Testis (tissue), 2 donors: ENCODE data around the gene GSN.

Source experiments
- POLR2A ChIP-seq: fragments of 450-650 bp; IDR thresholded peaks from one replicate; pipeline ENCODE4 v1.6.1; 2017; ENCODE audit warnings: antibody characterized with exemption, mild to moderate bottlenecking, moderate library complexity
- TF ChIP-seq, protein P1 (sequence below), 3 experiments: fragments of 450-650 bp in 2 of 3; fragments of 200-600 bp in 1 of 3; sonication (generic) in 1 of 3; IDR thresholded peaks; one replicate each; pipeline ENCODE4 v1.5.1; 2016 to 2019; ENCODE audit warnings: antibody characterized with exemption in 3 of 3, mild to moderate bottlenecking in 2 of 3, moderate library complexity in 1 of 3

DNA sequence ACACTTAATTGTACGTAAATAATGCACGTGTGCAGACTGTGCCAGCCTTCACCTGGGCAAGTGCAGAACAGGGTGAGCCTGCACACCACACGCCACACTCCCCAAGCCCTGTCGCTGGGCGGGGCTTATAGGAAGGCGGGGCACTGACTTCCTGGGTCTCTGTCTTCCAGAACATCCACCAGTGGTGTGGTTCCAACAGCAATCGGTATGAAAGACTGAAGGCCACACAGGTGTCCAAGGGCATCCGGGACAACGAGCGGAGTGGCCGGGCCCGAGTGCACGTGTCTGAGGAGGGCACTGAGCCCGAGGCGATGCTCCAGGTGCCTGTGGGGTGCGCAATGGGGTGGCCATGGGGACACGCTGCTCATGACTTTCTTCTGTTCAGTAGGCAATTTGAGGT is 44.2 kb downstream of the GSN start:
- TF ChIP-seq, protein P1, sequence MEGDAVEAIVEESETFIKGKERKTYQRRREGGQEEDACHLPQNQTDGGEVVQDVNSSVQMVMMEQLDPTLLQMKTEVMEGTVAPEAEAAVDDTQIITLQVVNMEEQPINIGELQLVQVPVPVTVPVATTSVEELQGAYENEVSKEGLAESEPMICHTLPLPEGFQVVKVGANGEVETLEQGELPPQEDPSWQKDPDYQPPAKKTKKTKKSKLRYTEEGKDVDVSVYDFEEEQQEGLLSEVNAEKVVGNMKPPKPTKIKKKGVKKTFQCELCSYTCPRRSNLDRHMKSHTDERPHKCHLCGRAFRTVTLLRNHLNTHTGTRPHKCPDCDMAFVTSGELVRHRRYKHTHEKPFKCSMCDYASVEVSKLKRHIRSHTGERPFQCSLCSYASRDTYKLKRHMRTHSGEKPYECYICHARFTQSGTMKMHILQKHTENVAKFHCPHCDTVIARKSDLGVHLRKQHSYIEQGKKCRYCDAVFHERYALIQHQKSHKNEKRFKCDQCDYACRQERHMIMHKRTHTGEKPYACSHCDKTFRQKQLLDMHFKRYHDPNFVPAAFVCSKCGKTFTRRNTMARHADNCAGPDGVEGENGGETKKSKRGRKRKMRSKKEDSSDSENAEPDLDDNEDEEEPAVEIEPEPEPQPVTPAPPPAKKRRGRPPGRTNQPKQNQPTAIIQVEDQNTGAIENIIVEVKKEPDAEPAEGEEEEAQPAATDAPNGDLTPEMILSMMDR (IDR thresholded peaks at IDR 0.05) = no peak
- TF ChIP-seq POLR2A = no peak
